Body of pancreas (tissue), 4 donors: Measurements from ENCODE around the gene CZIB. TPM values are rescaled to one million over a fixed set of nuclear protein-coding genes. Genes with fewer than 3 reads are reported as not detected.
A peak's percentile ranks its signal among the peaks of the same experiment; 100 is the strongest.

Experiments
- ATAC-seq: fragments of 150-250 bp; one replicate; pipeline ENCODE4 v1.9.1; 2016
- DNase-seq, 4 donors: peaks; one replicate each; pipeline ENCODE4 v3.0.0-alpha.2; 2019
- H3K27ac ChIP-seq, 4 donors: fragments of 200-600 bp; sonication (generic); 1 replicate in 3 of 4; 2 replicates in 1 of 4; pipeline versions ENCODE4 v1.5.1 to v1.6.1; 2016 to 2019; ENCODE audit warnings: mild to moderate bottlenecking in 1 of 4, mixed read lengths in 1 of 4, moderate library complexity in 1 of 4
- H3K27me3 ChIP-seq, 2 donors: fragments of 200-600 bp; sonication (generic); one replicate each; pipeline ENCODE4 v1.6.0; 2016; ENCODE audit warnings: mild to moderate bottlenecking in 1 of 2
- H3K36me3 ChIP-seq, 2 donors: fragments of 200-600 bp; sonication (generic); replicated peaks in 1 of 2; 2 replicates each; pipeline ENCODE4 v1.5.1; 2016; ENCODE audit warnings: low read depth in 2 of 2; ENCODE audit not compliant: insufficient read depth in 1 of 2
- H3K4me1 ChIP-seq: fragments of 200-600 bp; sonication (generic); one replicate; pipeline ENCODE4 v1.6.0; 2016
- H3K4me3 ChIP-seq, 2 donors: fragments of 200-600 bp; sonication (generic); 1 replicate in 1 of 2; 2 replicates in 1 of 2; pipeline ENCODE4 v1.5.1; 2016 to 2019
- H3K9me3 ChIP-seq, 3 donors: fragments of 200-600 bp; sonication (generic); 1 replicate in 2 of 3; 2 replicates in 1 of 3; pipeline ENCODE4 v1.5.1; 2016
- POLR2A ChIP-seq, 3 donors: fragments of 450-650 bp; IDR thresholded peaks; one replicate each; pipeline ENCODE4 v1.6.1; 2016; ENCODE audit warnings: antibody characterized with exemption in 3 of 3, mild to moderate bottlenecking in 2 of 3
- WGBS, 2 donors: methylation state at CpG; one replicate each; pipeline ENCODE4 v1.1.5; 2017; 5-methylcytosine and 5-hydroxymethylcytosine counted together
- intact Hi-C: fragments of 100-400 bp; cut with DNase I; formaldehyde crosslinking; loops from one replicate; pipeline ENCODE4 v1.15.1; 2023
- total RNA-seq, 2 donors: library from RNA; depleted of rRNA; stranded (reverse); fragments of >200 nt; gene quantifications; one replicate each; pipeline ENCODE4 v1.1.0, GENCODE V29; 2016
- TF ChIP-seq, protein P1 (sequence below), 7 experiments: fragments of 450-650 bp in 4 of 7; fragments of 200-600 bp in 3 of 7; sonication (generic) in 3 of 7; IDR thresholded peaks; one replicate each; pipeline ENCODE4 v1.5.1; 2016 to 2019; ENCODE audit warnings: antibody characterized with exemption in 7 of 7

The CZIB gene
- total RNA-seq, 2 donors from 2014 or later = 14.5 to 18.9 TPM

DNA sequence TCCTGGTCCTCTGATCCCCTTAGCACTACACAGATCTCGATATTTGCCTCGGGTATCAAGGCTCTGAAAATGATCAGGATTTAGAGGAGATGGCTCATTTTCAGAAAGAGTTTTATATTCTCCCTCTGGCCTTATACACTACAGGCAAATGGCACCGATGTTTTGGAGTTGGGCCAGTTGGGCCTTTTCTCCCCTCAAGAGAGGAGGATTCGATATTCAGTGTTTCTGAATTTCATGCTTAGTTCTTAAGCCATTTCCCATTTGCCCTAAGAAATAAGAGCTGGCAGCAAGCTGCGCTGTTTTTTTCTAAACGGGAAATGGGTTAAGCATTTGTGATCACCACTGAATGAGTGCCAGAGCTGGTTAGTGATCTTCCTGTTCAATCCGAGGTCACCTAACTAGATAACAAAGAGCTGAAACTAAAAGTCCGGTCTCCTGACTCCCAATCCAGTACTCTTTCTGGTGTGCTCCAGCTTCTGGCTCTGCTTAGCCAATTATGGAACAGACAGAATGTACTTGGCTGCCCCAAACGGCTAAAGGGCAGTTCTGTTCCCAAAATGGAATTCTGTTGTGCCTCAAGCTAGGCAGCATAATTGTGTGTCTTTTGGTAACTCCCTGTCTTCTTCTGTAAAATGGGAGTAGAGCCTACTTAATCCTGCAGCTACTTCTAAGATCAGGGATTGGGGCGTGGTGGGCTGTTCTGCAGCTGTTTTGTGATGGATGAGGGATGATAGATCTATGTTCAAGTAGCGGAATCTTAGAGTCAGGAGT is 25.0 kb downstream of the CZIB start:
- H3K4me3 ChIP-seq = no peak overlapping the region
- 64 to 65% methylated on average over 11 of the region's 11 CpGs for WGBS, 2 donors
- peak; percentile 9 for ATAC-seq

DNA sequence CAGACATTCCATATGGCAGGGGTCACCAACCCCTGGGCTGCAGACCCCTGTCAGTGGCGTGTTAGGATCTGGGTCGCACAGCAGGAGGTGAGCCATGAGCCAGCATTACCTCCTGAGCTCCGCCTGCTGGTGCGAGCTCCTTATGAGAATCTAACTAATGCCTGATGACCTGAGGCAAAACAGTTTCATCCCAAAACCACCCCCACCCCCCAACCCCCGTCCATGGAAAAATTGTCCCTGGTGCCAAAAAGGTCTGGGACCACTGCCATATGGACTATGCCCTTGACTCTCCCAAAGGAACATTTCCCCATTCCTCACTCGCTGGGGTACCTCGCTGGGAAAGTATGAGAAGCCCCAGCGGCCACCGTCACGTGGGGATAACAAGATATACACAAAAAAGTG is 30.2 kb downstream of the CZIB start:
- 51 to 71% methylated on average over 6 to 10 of the region's 10 CpGs for WGBS, 2 donors
- H3K27ac ChIP-seq = peak overlapping the region in 1 of 4 donors; percentile 29
- no peaks in the 10 kb centered on the region for H3K9me3 ChIP-seq
- intact Hi-C loops = no loop called here
- ATAC-seq = peak; percentile 67
- H3K36me3 ChIP-seq = no peaks in the 10 kb centered on the region
- H3K4me1 ChIP-seq = peaks cover 14% of the 10 kb centered on the region
- H3K27me3 ChIP-seq = no peaks in the 10 kb centered on the region
- no peak overlapping the region for H3K4me3 ChIP-seq
- DNase-seq = peak; percentile 29 to 54 (median 42)
- TF ChIP-seq POLR2A (IDR thresholded peaks at IDR 0.05) = no peak
- TF ChIP-seq, protein P1, sequence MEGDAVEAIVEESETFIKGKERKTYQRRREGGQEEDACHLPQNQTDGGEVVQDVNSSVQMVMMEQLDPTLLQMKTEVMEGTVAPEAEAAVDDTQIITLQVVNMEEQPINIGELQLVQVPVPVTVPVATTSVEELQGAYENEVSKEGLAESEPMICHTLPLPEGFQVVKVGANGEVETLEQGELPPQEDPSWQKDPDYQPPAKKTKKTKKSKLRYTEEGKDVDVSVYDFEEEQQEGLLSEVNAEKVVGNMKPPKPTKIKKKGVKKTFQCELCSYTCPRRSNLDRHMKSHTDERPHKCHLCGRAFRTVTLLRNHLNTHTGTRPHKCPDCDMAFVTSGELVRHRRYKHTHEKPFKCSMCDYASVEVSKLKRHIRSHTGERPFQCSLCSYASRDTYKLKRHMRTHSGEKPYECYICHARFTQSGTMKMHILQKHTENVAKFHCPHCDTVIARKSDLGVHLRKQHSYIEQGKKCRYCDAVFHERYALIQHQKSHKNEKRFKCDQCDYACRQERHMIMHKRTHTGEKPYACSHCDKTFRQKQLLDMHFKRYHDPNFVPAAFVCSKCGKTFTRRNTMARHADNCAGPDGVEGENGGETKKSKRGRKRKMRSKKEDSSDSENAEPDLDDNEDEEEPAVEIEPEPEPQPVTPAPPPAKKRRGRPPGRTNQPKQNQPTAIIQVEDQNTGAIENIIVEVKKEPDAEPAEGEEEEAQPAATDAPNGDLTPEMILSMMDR (IDR thresholded peaks at IDR 0.05) = peak in 3 of 7 experiments; percentile 18 to 23 (median 22)

More for the DNA sequence above, 25.0 kb downstream of the CZIB start:
- intact Hi-C loops = no loop called here
- DNase-seq = peak in 1 of 4 donors; percentile 26
- TF ChIP-seq, protein P1 (IDR thresholded peaks at IDR 0.05) = no peak
- no peak for TF ChIP-seq POLR2A (IDR thresholded peaks at IDR 0.05)
- H3K27me3 ChIP-seq = no peaks in the 10 kb centered on the region
- no peaks in the 10 kb centered on the region for H3K36me3 ChIP-seq
- H3K27ac ChIP-seq = peak overlapping the region in 3 of 4 donors; percentile 89 to 95 (median 91)
- no peaks in the 10 kb centered on the region for H3K9me3 ChIP-seq
- peaks cover 48% of the 10 kb centered on the region for H3K4me1 ChIP-seq

DNA sequence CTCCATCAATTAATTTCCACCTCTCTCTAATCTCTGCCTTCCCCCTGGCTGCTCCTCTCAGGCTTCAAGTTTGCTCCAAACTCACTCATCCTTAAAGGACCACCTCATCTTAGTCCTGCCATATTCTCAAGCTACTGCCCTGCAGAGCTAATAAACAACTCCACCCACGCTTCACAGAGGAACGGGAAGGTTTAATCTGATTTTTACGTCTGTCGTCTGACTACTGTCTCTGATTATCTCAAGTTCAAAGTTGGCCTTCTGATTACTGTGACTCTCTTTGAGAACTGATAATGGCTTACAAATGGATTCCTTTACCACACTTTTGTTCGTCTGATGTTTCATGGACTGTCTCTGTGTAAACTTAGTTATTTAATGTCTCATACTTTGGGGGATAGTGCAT is 31.4 kb downstream of the CZIB start:
- H3K27ac ChIP-seq = no peak overlapping the region
- no peak overlapping the region for H3K4me3 ChIP-seq
- TF ChIP-seq POLR2A (IDR thresholded peaks at IDR 0.05) = no peak
- TF ChIP-seq, protein P1 (IDR thresholded peaks at IDR 0.05) = no peak
- H3K27me3 ChIP-seq = no peaks in the 10 kb centered on the region
- WGBS, 2 donors = 47 to 60% methylated on average over 5 of the region's 5 CpGs
- DNase-seq (no peak), ATAC-seq (no peak)
- intact Hi-C loops = loop anchor here (5.0 to 10.0 kb wide), 2 partner anchors 174 to 272 kb away; no protein-coding TSS in a partner anchor
- H3K9me3 ChIP-seq = no peaks in the 10 kb centered on the region
- H3K36me3 ChIP-seq = no peaks in the 10 kb centered on the region
- H3K4me1 ChIP-seq = peaks cover 9% of the 10 kb centered on the region

DNA sequence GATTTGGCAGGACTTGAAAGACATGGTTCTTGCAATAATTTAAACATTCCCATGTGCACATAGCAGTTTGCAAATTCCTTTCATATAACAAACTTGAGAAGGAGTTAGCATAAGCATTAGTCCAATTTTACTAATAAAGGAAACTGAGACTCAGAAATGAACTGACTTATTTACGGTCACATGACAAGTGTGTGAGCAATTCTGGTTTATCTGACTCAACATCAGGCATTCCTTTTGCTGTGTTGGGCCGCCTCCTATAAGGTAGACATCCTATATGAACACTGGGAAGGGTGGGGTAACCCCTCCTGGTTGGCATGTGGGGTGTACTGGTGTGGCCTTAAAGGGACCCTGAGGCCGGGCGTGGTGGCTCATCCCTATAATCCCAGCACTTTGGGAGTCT is 32.3 kb downstream of the CZIB start:
- Histone ChIP-seq H3K4me3 (no peak overlapping the region), H3K36me3 (no peaks in the 10 kb centered on the region), H3K9me3 (no peaks in the 10 kb centered on the region), H3K4me1 (peaks cover 8% of the 10 kb centered on the region), H3K27ac (no peak overlapping the region), H3K27me3 (no peaks in the 10 kb centered on the region)
- ATAC-seq = no peak
- WGBS, 2 donors = 71 to 79% methylated on average over 4 of the region's 4 CpGs
- TF ChIP-seq, protein P1 (IDR thresholded peaks at IDR 0.05) = no peak
- TF ChIP-seq POLR2A (IDR thresholded peaks at IDR 0.05) = no peak
- DNase-seq = no peak
- intact Hi-C loops = loop anchor here (5.0 to 10.0 kb wide), 2 partner anchors 173 to 271 kb away; no protein-coding TSS in a partner anchor
